MG63 (cell line): ENCODE data around the gene VIPR1. TPM values are rescaled to one million over a fixed set of nuclear protein-coding genes. Genes with fewer than 3 reads are reported as not detected.
"Not testable (repeated sequence)": the region's sequence is repeated elsewhere in the genome, so short reads cannot be mapped to it uniquely, and the experiment has no call there.

Source experiments
- DNase-seq: peaks from one replicate; pipeline ENCODE4 v3.0.0-alpha.2; 2020
- H3K27me3 ChIP-seq: fragments of 250-450 bp; sonication (Bioruptor Pico); 2 replicates; pipeline ENCODE4 v1.5.1; 2020; ENCODE audit warnings: mild to moderate bottlenecking, moderate library complexity
- H3K36me3 ChIP-seq: fragments of 250-450 bp; sonication (Bioruptor Pico); 2 replicates; pipeline ENCODE4 v1.5.1; 2020; ENCODE audit warnings: mild to moderate bottlenecking, moderate library complexity
- H3K4me3 ChIP-seq: fragments of 250-450 bp; sonication (Bioruptor Pico); 2 replicates; pipeline ENCODE4 v1.5.1; 2020; ENCODE audit warnings: mild to moderate bottlenecking, moderate library complexity
- H3K9me3 ChIP-seq: fragments of 250-450 bp; sonication (Bioruptor Pico); 2 replicates; pipeline ENCODE4 v1.5.1; 2020; ENCODE audit warnings: mild to moderate bottlenecking, moderate library complexity
- total RNA-seq: library from RNA; depleted of rRNA; stranded (reverse); fragments of >200 nt; shearing (Covaris generic); gene quantifications from 2 replicates; pipeline ENCODE4 v1.2.3, GENCODE V29; 2014; ENCODE audit warnings: low replicate concordance; rRNA removed

VIPR1 gene
- total RNA-seq, 1 experiment from 2014 or later: not detected

GRCh38 chr3:42575137-42575741 lies 72.8 kb downstream of the VIPR1 start:
- H3K4me3 ChIP-seq: no peak overlapping the region

GRCh38 chr3:42578054-42578453 lies 75.6 kb downstream of the VIPR1 start:
- peaks cover 6% of the 10 kb centered on the region; the same call in 1 of the 2 replicates for H3K9me3 ChIP-seq

More at GRCh38 chr3:42575137-42575741, 72.8 kb downstream of the VIPR1 start:
- Histone ChIP-seq H3K9me3 (peaks cover 6% of the 10 kb centered on the region; the same call in 1 of the 2 replicates), H3K36me3 (peaks cover 16% of the 10 kb centered on the region), H3K27me3 (no peaks in the 10 kb centered on the region)
- DNase-seq: no peak

GRCh38 chr3:42579346-42579745 lies 76.9 kb downstream of the VIPR1 start:
- not testable (repeated sequence) for DNase-seq, H3K9me3 ChIP-seq, H3K27me3 ChIP-seq, H3K4me3 ChIP-seq
- peaks cover 16% of the 10 kb centered on the region for H3K36me3 ChIP-seq

More at GRCh38 chr3:42578054-42578453, 75.6 kb downstream of the VIPR1 start:
- Histone ChIP-seq H3K36me3 (peaks cover 16% of the 10 kb centered on the region), H3K4me3 (no peak overlapping the region), H3K27me3 (no peaks in the 10 kb centered on the region)
- DNase-seq: no peak

GRCh38 chr3:42581400-42581708 lies 78.9 kb downstream of the VIPR1 start:
- Histone ChIP-seq H3K27me3 (no peaks in the 10 kb centered on the region), H3K36me3 (peaks cover 11% of the 10 kb centered on the region), H3K9me3 (no peaks in the 10 kb centered on the region), H3K4me3 (peak overlapping the region; percentile 80)
- DNase-seq: no peak

GRCh38 chr3:42581709-42582473 lies 79.4 kb downstream of the VIPR1 start, which contains the start of gene SEC22C:
Gene SEC22C, minus strand, starts transcription at chr3:42581967. Its CDS starts 12,921 bp downstream, at chr3:42569046.
- H3K36me3 ChIP-seq: peaks cover 11% of the 10 kb centered on the region
- peak within 1 kb of the TSS; percentile 80 for H3K4me3 ChIP-seq
- no peaks in the 10 kb centered on the region for H3K27me3 ChIP-seq
- no peaks in the 10 kb centered on the region for H3K9me3 ChIP-seq
- peak; percentile 92 for DNase-seq

GRCh38 chr3:42582474-42583070 lies 80.1 kb downstream of the VIPR1 start:
- Histone ChIP-seq H3K27me3 (no peaks in the 10 kb centered on the region), H3K9me3 (no peaks in the 10 kb centered on the region), H3K36me3 (peaks cover 11% of the 10 kb centered on the region), H3K4me3 (peak overlapping the region; percentile 80)
- DNase-seq: no peak

Other genes with a start within 250 kb of the VIPR1 start
- 0.63 TPM in 1 of 2 replicates, not detected in the other for gene CCK, start 236.5 kb upstream of the VIPR1 start, total RNA-seq
- gene LYZL4, start 92.0 kb upstream of the VIPR1 start, total RNA-seq: not detected in 2 replicates
- gene SEC22C, start 79.3 kb downstream of the VIPR1 start, total RNA-seq: 54.8 and 68.3 TPM in 2 replicates
- gene SS18L2, start 88.2 kb downstream of the VIPR1 start, total RNA-seq: 11.2 and 14.6 TPM in 2 replicates
- 4.4 and 4.8 TPM in 2 replicates for gene NKTR, start 98.0 kb downstream of the VIPR1 start, total RNA-seq
- 11.7 and 22.7 TPM in 2 replicates for gene ZBTB47, start 151.1 kb downstream of the VIPR1 start, total RNA-seq
- gene KLHL40, start 182.9 kb downstream of the VIPR1 start, total RNA-seq: not detected in 2 replicates
- gene HHATL, start 200.2 kb downstream of the VIPR1 start, total RNA-seq: not detected in 2 replicates